B cell (primary cell): ENCODE measurements around the gene MTRF1. TPM values are rescaled to one million over a fixed set of nuclear protein-coding genes. Genes with fewer than 3 reads are reported as not detected.

Source experiments
- ATAC-seq: fragments of 200-7000 bp; cut with Tn5 transposase; one replicate; pipeline ENCODE4 v1.10.0; 2021; ENCODE audit warnings: low read depth, mild to moderate bottlenecking, moderate number of reproducible peaks, moderate library complexity
- CTCF ChIA-PET: fragments of 350-600 bp; sonication (Branson Sonifier 250); formaldehyde crosslinking; loops from one replicate; lab custom pipeline; 2021; ENCODE audit warnings: antibody characterized with exemption, inconsistent platforms; lab: Charles Lee
- POLR2A ChIA-PET: fragments of 350-600 bp; sonication (Branson Sonifier 250); formaldehyde crosslinking; loops from one replicate; lab custom pipeline; 2021; ENCODE audit warnings: antibody characterized with exemption; lab: Charles Lee
- DNase-seq: peaks from one replicate; pipeline ENCODE4 v3.0.0; 2013
- H2AFZ ChIP-seq: 2 replicates; pipeline ENCODE4 v1.6.1; 2012; ENCODE audit warnings: mild to moderate bottlenecking, low read depth, low read length; ENCODE audit not compliant: insufficient read depth, poor library complexity, severe bottlenecking
- H3K27ac ChIP-seq, 2 donors: 1 replicate in 1 of 2; 2 replicates in 1 of 2; pipeline ENCODE4 v1.5.1; 2012 to 2013; ENCODE audit warnings: low read length in 2 of 2, mild to moderate bottlenecking in 2 of 2, moderate library complexity in 1 of 2
- H3K27me3 ChIP-seq, 4 experiments: fragments of 200-600 bp in 1 of 4; sonication (generic) in 1 of 4; replicated peaks in 1 of 4; 1 replicate in 2 of 4; 2 replicates in 2 of 4; pipeline versions ENCODE4 v1.6.1 to v1.7.0; 2013 to 2016; ENCODE audit warnings: low read length in 3 of 4, mild to moderate bottlenecking in 2 of 4, mixed read lengths in 1 of 4, moderate library complexity in 1 of 4; ENCODE audit not compliant: insufficient read depth in 4 of 4, control insufficient read depth in 3 of 4; ENCODE audit errors: control extremely low read depth in 1 of 4
- H3K36me3 ChIP-seq, 2 experiments: replicated peaks in 1 of 2; 1 replicate in 1 of 2; 2 replicates in 1 of 2; pipeline versions ENCODE4 v1.6.1 to v1.7.1; 2013; ENCODE audit warnings: low read length in 1 of 2; ENCODE audit not compliant: insufficient read depth in 2 of 2, control insufficient read depth in 1 of 2; ENCODE audit errors: control extremely low read depth in 1 of 2, extremely low read depth in 1 of 2
- H3K4me1 ChIP-seq, 2 donors: fragments of 200-600 bp in 1 of 2; sonication (generic) in 1 of 2; 1 replicate in 1 of 2; 2 replicates in 1 of 2; pipeline versions ENCODE4 v1.5.1 to v1.6.1; 2013 to 2017; ENCODE audit warnings: low read length in 2 of 2; ENCODE audit not compliant: control insufficient read depth in 2 of 2, insufficient read depth in 2 of 2
- H3K4me2 ChIP-seq: replicated peaks from 2 replicates; pipeline ENCODE3; 2012; ENCODE audit warnings: mild to moderate bottlenecking, low read depth, low read length; ENCODE audit not compliant: poor library complexity, severe bottlenecking
- H3K4me3 ChIP-seq, 5 experiments: fragments of 200-600 bp in 1 of 5; sonication (generic) in 1 of 5; 1 replicate in 3 of 5; 2 replicates in 2 of 5; pipeline versions ENCODE4 v1.5.1 to v1.7.0; 2011 to 2016; ENCODE audit warnings: low read length in 4 of 5, mild to moderate bottlenecking in 4 of 5, low read depth in 2 of 5, control low read depth in 1 of 5, moderate library complexity in 1 of 5; ENCODE audit not compliant: insufficient read depth in 1 of 5; ENCODE audit errors: control extremely low read depth in 1 of 5, extremely low read depth in 1 of 5
- H3K79me2 ChIP-seq: fragments of 200-600 bp; sonication (generic); one replicate; pipeline ENCODE4 v1.6.0; 2016; ENCODE audit warnings: low read length; ENCODE audit not compliant: control insufficient read depth, insufficient read depth
- H3K9ac ChIP-seq: fragments of 200-600 bp; sonication (generic); 2 replicates; pipeline ENCODE4 v1.6.1; 2017; ENCODE audit warnings: mild to moderate bottlenecking, low read length, moderate library complexity
- H3K9me3 ChIP-seq, 3 donors: one replicate each; pipeline versions ENCODE4 v1.6.1 to v1.7.1; 2013; ENCODE audit warnings: low read length in 2 of 3; ENCODE audit not compliant: control insufficient read depth in 2 of 3, insufficient read depth in 1 of 3; ENCODE audit errors: control extremely low read depth in 1 of 3
- H4K20me1 ChIP-seq: 2 replicates; pipeline ENCODE4 v1.6.0; 2012; ENCODE audit warnings: mild to moderate bottlenecking, low read length; ENCODE audit not compliant: insufficient read depth, control insufficient read depth, poor library complexity, severe bottlenecking
- H3K27ac Mint-ChIP-seq: one replicate; pipeline ENCODE4 v1.8.0; 2021; ENCODE audit warnings: mixed read lengths
- H3K27me3 Mint-ChIP-seq: one replicate; pipeline ENCODE4 v1.8.0; 2021; ENCODE audit warnings: mixed read lengths
- H3K4me1 Mint-ChIP-seq: one replicate; pipeline ENCODE4 v1.8.0; 2021; ENCODE audit warnings: mixed read lengths
- H3K4me3 Mint-ChIP-seq: one replicate; pipeline ENCODE4 v1.8.0; 2021; ENCODE audit warnings: mixed read lengths
- H3K9me3 Mint-ChIP-seq: one replicate; pipeline ENCODE4 v1.8.0; 2022; ENCODE audit warnings: mixed read lengths; ENCODE audit not compliant: insufficient read depth
- EZH2 ChIP-seq: IDR thresholded peaks from 2 replicates; pipeline ENCODE4 v1.6.1; 2012; ENCODE audit warnings: borderline replicate concordance, low read depth, mild to moderate bottlenecking, moderate library complexity, low read length; ENCODE audit not compliant: insufficient read depth, poor library complexity, severe bottlenecking
- WGBS: methylation state at CpG from one replicate; pipeline ENCODE4 v1.1.5; 2013; ENCODE audit warnings: missing lambda C conversion rate; ENCODE audit not compliant: insufficient coverage; 5-methylcytosine and 5-hydroxymethylcytosine counted together
- intact Hi-C: fragments of 100-400 bp; cut with micrococcal nuclease; formaldehyde crosslinking; loops from one replicate; pipeline ENCODE4 v1.10.0; 2022
- polyA plus RNA-seq: library from polyadenylated mRNA; depleted of rRNA; stranded (reverse); fragments of >200 nt; gene quantifications from 2 replicates; pipeline ENCODE4 v1.2.3, GENCODE V29; 2012
- total RNA-seq, 2 donors: library from RNA; stranded (reverse); fragments of 120-200 nt in 1 of 2; gene quantifications; 1 replicate in 1 of 2; 2 replicates in 1 of 2; pipeline versions ENCODE4 v1.2.3 to v1.2.4, GENCODE V29; 2013 to 2022
- TF ChIP-seq, protein P1 (sequence below): fragments of 200-600 bp; IDR thresholded peaks from one replicate; pipeline ENCODE4 v1.8.0; 2022; ENCODE audit warnings: antibody characterized with exemption, mild to moderate bottlenecking

MTRF1 gene
- total and polyA plus RNA-seq, 2 donors (not counting 1 experiment from before 2014, with no cell fraction given) = 24.4 to 36.0 TPM

DNA sequence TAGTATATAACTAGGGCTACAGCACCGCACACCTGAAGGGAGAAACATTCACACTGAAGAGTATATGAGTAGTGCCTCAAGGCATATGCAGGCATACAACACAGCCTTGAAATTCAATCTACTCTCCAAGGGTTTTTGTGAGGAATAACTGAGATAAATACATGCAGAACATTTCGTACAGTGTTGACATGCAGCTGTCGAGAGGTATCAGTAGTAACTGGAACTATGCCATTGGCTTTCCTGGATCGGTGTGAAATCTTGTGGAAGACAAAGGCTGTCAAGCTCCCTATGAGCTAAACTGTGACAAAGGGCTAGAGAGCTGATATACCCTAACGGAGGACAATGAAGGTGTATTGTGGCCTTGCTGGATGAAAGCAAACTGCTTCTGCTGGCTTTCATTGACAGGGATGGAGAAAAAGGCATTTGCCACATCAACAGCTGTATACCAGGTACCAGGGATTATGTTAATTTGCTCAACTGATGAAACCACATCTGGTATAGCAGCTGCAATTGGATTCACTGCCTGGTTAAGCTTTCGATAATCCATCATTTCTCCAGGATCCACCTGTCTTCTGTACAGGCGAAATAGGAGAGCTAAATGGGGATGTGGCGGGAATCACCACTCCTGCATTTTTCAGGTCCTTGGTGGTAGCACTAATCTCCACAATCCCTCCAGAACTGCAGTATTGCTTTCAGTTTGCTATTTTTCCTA lies 16.3 kb downstream of the MTRF1 start:
- WGBS = over 99% methylated on average over 7 of the region's 8 CpGs
- ATAC-seq (no peak), DNase-seq (no peak)
- Histone ChIP-seq H3K36me3 (peaks cover 2 to 30% of the 10 kb centered on the region in 2 experiments), H3K4me1 (no peaks in the 10 kb centered on the region), H2AFZ (no peak overlapping the region), H3K4me3 (no peak overlapping the region), H3K27me3 (no peaks in the 10 kb centered on the region), H4K20me1 (no peaks in the 10 kb centered on the region), H3K9me3 (no peaks in the 10 kb centered on the region), H3K27ac (no peak overlapping the region), H3K9ac (no peak overlapping the region), H3K79me2 (no peaks in the 10 kb centered on the region), H3K4me2 (no peak overlapping the region)
- intact Hi-C loops = no loop called here
- ChIA-PET POLR2A (interaction anchor here (0.5 kb wide), 1 partner anchor 39 kb away, joined by 3 read pairs; no protein-coding TSS in a partner anchor), CTCF (interaction anchor here (1.0 kb wide), 1 partner anchor 192 kb away, joined by 4 read pairs; no protein-coding TSS in a partner anchor)
- TF ChIP-seq, protein P1, sequence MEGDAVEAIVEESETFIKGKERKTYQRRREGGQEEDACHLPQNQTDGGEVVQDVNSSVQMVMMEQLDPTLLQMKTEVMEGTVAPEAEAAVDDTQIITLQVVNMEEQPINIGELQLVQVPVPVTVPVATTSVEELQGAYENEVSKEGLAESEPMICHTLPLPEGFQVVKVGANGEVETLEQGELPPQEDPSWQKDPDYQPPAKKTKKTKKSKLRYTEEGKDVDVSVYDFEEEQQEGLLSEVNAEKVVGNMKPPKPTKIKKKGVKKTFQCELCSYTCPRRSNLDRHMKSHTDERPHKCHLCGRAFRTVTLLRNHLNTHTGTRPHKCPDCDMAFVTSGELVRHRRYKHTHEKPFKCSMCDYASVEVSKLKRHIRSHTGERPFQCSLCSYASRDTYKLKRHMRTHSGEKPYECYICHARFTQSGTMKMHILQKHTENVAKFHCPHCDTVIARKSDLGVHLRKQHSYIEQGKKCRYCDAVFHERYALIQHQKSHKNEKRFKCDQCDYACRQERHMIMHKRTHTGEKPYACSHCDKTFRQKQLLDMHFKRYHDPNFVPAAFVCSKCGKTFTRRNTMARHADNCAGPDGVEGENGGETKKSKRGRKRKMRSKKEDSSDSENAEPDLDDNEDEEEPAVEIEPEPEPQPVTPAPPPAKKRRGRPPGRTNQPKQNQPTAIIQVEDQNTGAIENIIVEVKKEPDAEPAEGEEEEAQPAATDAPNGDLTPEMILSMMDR = no peak
- no peak for TF ChIP-seq EZH2
- Mint-ChIP-seq H3K4me3 (no peak overlapping the region), H3K4me1 (no peaks in the 10 kb centered on the region), H3K9me3 (no peaks in the 10 kb centered on the region), H3K27ac (no peak overlapping the region), H3K27me3 (no peaks in the 10 kb centered on the region)

DNA sequence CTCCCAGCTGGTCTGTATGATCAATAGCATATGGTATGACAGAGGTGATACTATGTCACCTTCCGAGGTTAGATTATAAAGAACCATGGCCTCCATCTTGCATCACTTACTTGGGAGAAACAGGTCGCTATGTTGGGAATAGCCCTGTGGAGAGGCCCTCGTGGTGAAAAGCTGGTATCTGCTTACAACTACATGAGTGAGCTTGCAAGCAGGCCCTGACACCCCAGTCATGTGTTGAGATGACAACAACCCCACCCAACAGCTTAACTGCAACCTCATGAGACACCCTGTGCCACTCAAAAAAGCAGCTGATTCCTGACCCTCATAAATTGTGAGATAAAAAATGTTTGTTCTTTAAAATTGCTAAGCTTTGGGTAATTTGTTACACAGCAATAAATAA lies 18.8 kb downstream of the MTRF1 start:
- H3K4me3 Mint-ChIP-seq = no peak overlapping the region
- intact Hi-C loops = no loop called here
- Histone ChIP-seq H2AFZ (no peak overlapping the region), H3K9ac (no peak overlapping the region), H3K79me2 (no peaks in the 10 kb centered on the region), H3K4me3 (no peak overlapping the region), H3K27me3 (no peaks in the 10 kb centered on the region), H3K27ac (no peak overlapping the region), H3K9me3 (no peaks in the 10 kb centered on the region), H4K20me1 (no peaks in the 10 kb centered on the region), H3K4me1 (no peaks in the 10 kb centered on the region), H3K36me3 (peaks cover 0 to 12% of the 10 kb centered on the region in 2 experiments), H3K4me2 (no peak overlapping the region)
- no peak for ATAC-seq
- ChIA-PET POLR2A (no interaction called here), CTCF (interaction anchor here (0.5 kb wide), 1 partner anchor 258 kb away, joined by 3 read pairs; no protein-coding TSS in a partner anchor)
- H3K27me3 Mint-ChIP-seq = no peaks in the 10 kb centered on the region
- 94% methylated on average over 2 of the region's 3 CpGs for WGBS
- H3K4me1 Mint-ChIP-seq = no peaks in the 10 kb centered on the region
- DNase-seq = no peak
- no peaks in the 10 kb centered on the region for H3K9me3 Mint-ChIP-seq
- H3K27ac Mint-ChIP-seq = no peak overlapping the region
- TF ChIP-seq, protein P1 = no peak
- no peak for TF ChIP-seq EZH2
